ENCODE results near the gene PPT2.

Gene PPT2

DNA sequence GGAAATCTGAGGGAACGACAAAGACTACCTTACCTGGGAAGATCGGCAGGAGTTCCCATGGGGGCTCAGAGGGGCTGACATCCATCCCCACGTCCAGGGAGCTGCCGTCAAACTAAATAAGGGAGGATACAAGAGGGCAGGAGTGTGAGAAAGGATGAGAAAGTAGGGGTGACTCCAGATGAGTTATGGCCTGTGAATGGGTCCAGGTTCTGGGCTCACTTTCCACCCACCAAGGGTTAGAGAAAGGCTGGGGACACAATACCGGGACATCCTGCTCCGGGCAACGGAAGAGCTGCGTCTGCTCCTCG, 26.6 kb upstream of the PPT2 start:
- H3K9me3 ChIP-seq (ENCODE audit: control insufficient read depth in 2 of 2, low read length in 2 of 2), result no peaks in the 10 kb centered on the region
- peak overlapping the region; percentile 97 to 100 for H3K4me3 ChIP-seq (ENCODE audit: low read length in 2 of 2)
- H3K27ac ChIP-seq (ENCODE audit: low read length), result peak overlapping the region; percentile 78
- peak overlapping the region; percentile 82 to 95 for H3K9ac ChIP-seq (ENCODE audit: low read length in 2 of 2)
- peaks cover 11 to 17% of the 10 kb centered on the region in 2 donors for H3K36me3 ChIP-seq (ENCODE audit: control insufficient read depth in 2 of 2, insufficient read depth in 2 of 2, low read length in 2 of 2)
- H3K27me3 ChIP-seq (ENCODE audit: control insufficient read depth in 1 of 2, insufficient read depth in 2 of 2, low read length in 2 of 2), result no peaks in the 10 kb centered on the region
- peaks cover 32% of the 10 kb centered on the region for H3K4me1 ChIP-seq (ENCODE audit: control insufficient read depth, insufficient read depth, low read length)

GRCh38 chr6:32127717-32128592, 26.0 kb upstream of the PPT2 start, which contains the start of gene ATF6B:
TSS of gene ATF6B (minus strand) at chr6:32128246. CDS start at chr6:32128207, 39 bp downstream.
- Histone ChIP-seq H3K4me1 (ENCODE audit: control insufficient read depth, insufficient read depth, low read length) (peaks cover 32% of the 10 kb centered on the region), H3K36me3 (ENCODE audit: control insufficient read depth in 2 of 2, insufficient read depth in 2 of 2, low read length in 2 of 2) (peaks cover 11 to 17% of the 10 kb centered on the region in 2 donors), H3K27ac (ENCODE audit: low read length) (peak within 1 kb of the TSS; percentile 92)

DNA sequence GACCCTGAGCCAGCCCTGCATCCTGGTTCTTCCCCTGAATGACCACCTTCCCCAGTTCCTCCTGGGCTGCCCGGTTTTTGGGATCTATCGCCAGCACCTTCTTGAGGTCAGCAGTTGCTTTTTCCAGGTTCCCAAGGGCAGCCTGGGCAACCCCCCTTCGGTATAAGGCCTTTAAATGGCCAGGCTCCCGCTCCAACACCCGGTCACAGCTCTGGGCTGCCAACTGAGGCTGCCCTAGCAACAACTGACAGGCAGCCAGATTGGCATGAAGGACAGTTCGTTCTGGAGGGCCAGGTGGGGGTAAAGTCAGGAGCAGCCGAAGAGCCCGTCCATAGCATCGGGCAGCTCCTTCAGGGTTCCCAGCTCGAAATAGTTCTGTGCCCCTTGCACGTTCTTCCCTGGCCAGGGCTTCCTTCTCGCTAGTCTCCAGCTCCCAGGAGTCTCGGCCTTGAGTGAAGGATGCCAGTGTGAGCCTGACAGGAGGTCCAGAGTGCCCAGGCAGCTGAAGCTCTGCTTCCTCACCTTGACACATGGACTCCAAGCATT, 25.1 kb upstream of the PPT2 start:
- Histone ChIP-seq H3K9ac (ENCODE audit: low read length in 2 of 2) (peak overlapping the region; percentile 21), H3K4me1 (ENCODE audit: control insufficient read depth, insufficient read depth, low read length) (peaks cover 32% of the 10 kb centered on the region), H3K36me3 (ENCODE audit: control insufficient read depth in 2 of 2, insufficient read depth in 2 of 2, low read length in 2 of 2) (peaks cover 11 to 14% of the 10 kb centered on the region in 2 donors), H3K27me3 (ENCODE audit: control insufficient read depth in 1 of 2, insufficient read depth in 2 of 2, low read length in 2 of 2) (no peaks in the 10 kb centered on the region), H3K9me3 (ENCODE audit: control insufficient read depth in 2 of 2, low read length in 2 of 2) (no peaks in the 10 kb centered on the region), H3K4me3 (ENCODE audit: low read length in 2 of 2) (peak overlapping the region; percentile 70 to 80), H3K27ac (ENCODE audit: low read length) (peak overlapping the region; percentile 92)

More at GRCh38 chr6:32127717-32128592, 26.0 kb upstream of the PPT2 start, which contains the start of gene ATF6B:
- H3K4me3 ChIP-seq (ENCODE audit: low read length in 2 of 2), result peak within 1 kb of the TSS; percentile 97 to 100
- H3K9me3 ChIP-seq (ENCODE audit: control insufficient read depth in 2 of 2, low read length in 2 of 2), result no peaks in the 10 kb centered on the region
- H3K27me3 ChIP-seq (ENCODE audit: control insufficient read depth in 1 of 2, insufficient read depth in 2 of 2, low read length in 2 of 2), result no peaks in the 10 kb centered on the region
- peak within 1 kb of the TSS; percentile 82 to 95 for H3K9ac ChIP-seq (ENCODE audit: low read length in 2 of 2)

DNA sequence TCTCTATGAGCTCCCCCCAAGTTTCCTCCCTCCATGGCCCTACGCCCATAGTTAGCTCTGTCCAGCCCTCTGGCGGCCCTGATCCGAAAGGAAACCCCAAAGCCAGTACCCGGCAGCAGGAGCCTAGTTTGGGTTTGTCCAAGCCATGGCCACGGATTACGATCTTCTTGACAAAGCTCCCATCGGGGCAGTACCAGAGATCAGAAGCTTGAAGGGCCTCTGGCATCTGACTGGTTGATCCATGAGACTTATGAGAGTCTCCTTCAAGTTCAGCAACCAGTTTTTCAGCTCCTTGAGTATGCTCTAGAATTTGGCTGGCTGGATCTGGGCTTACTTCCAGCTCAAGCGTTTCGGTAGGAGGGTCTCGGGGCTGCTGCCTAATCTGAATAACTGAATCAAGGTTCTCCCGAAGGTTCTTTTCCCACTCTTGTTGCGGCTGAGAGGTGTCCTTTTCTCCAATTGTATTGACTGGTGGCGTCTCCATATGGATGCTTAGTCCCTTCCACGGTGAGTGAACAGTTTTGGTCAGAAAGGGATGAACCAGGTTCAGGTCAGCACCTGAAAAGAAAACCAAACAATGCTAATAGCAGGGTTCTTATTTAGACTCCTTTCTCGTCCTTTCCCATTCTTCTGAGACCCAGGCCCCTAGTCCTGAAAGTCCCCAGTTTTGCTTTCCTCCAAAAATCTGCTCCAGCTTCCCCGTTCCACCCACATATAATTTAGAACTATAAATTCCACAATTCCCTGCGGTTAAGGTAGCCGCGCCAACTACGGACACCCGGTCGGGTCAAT, 24.4 kb upstream of the PPT2 start:
- peaks cover 29% of the 10 kb centered on the region for H3K4me1 ChIP-seq (ENCODE audit: control insufficient read depth, insufficient read depth, low read length)
- H3K27ac ChIP-seq (ENCODE audit: low read length), result peak overlapping the region; percentile 92
- H3K27me3 ChIP-seq (ENCODE audit: control insufficient read depth in 1 of 2, insufficient read depth in 2 of 2, low read length in 2 of 2), result no peaks in the 10 kb centered on the region
- peaks cover 10 to 11% of the 10 kb centered on the region in 2 donors for H3K36me3 ChIP-seq (ENCODE audit: control insufficient read depth in 2 of 2, insufficient read depth in 2 of 2, low read length in 2 of 2)
- H3K9ac ChIP-seq (ENCODE audit: low read length in 2 of 2), result peak overlapping the region; percentile 61 to 71
- peak overlapping the region; percentile 70 to 80 for H3K4me3 ChIP-seq (ENCODE audit: low read length in 2 of 2)
- H3K9me3 ChIP-seq (ENCODE audit: control insufficient read depth in 2 of 2, low read length in 2 of 2), result no peaks in the 10 kb centered on the region

- H3K36me3 ChIP-seq (ENCODE audit: control insufficient read depth in 2 of 2, insufficient read depth in 2 of 2, low read length in 2 of 2), result peaks cover 2 to 3% of the 10 kb centered on the region in 2 donors
- no peaks in the 10 kb centered on the region for H3K27me3 ChIP-seq (ENCODE audit: control insufficient read depth in 1 of 2, insufficient read depth in 2 of 2, low read length in 2 of 2)
- H3K27ac ChIP-seq (ENCODE audit: low read length), result no peak overlapping the region
Measured at GRCh38 chr6:32131439-32131948, 22.4 kb upstream of the PPT2 start.

GRCh38 chr6:32132110-32132509, 21.8 kb upstream of the PPT2 start:
- Histone ChIP-seq H3K9ac (ENCODE audit: low read length in 2 of 2) (no peak overlapping the region), H3K27me3 (ENCODE audit: control insufficient read depth in 1 of 2, insufficient read depth in 2 of 2, low read length in 2 of 2) (no peaks in the 10 kb centered on the region), H3K27ac (ENCODE audit: low read length) (no peak overlapping the region), H3K36me3 (ENCODE audit: control insufficient read depth in 2 of 2, insufficient read depth in 2 of 2, low read length in 2 of 2) (no peaks in the 10 kb centered on the region), H3K4me1 (ENCODE audit: control insufficient read depth, insufficient read depth, low read length) (peaks cover 22% of the 10 kb centered on the region), H3K4me3 (ENCODE audit: low read length in 2 of 2) (no peak overlapping the region), H3K9me3 (ENCODE audit: control insufficient read depth in 2 of 2, low read length in 2 of 2) (no peaks in the 10 kb centered on the region)

More at GRCh38 chr6:32131439-32131948, 22.4 kb upstream of the PPT2 start:
- Histone ChIP-seq H3K4me3 (ENCODE audit: low read length in 2 of 2) (no peak overlapping the region), H3K9me3 (ENCODE audit: control insufficient read depth in 2 of 2, low read length in 2 of 2) (no peaks in the 10 kb centered on the region), H3K9ac (ENCODE audit: low read length in 2 of 2) (no peak overlapping the region), H3K4me1 (ENCODE audit: control insufficient read depth, insufficient read depth, low read length) (peaks cover 27% of the 10 kb centered on the region)

DNA sequence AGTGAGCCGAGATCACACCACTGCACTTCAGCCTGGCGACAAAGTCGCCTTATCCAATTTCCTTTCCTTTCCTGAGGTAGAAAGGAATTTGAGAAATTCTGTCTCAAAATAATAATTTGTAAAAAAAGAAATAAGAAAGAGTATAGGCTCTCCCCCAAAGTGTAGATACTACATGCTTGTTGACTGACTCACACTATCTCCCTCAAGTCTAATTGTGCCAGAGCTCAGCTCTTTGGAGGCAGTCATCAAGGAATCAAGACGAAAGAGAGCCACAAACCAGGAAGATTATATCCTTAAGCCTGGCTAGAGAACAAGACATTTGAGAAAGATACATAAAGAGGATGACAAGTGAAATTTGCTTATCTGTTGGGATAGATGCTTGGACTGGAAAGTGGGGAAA, 20.2 kb upstream of the PPT2 start:
- H3K36me3 ChIP-seq (ENCODE audit: control insufficient read depth in 2 of 2, insufficient read depth in 2 of 2, low read length in 2 of 2), result no peaks in the 10 kb centered on the region
- no peak overlapping the region for H3K27ac ChIP-seq (ENCODE audit: low read length)
- no peak overlapping the region for H3K9ac ChIP-seq (ENCODE audit: low read length in 2 of 2)
- H3K4me3 ChIP-seq (ENCODE audit: low read length in 2 of 2), result no peak overlapping the region
- peaks cover 9% of the 10 kb centered on the region for H3K4me1 ChIP-seq (ENCODE audit: control insufficient read depth, insufficient read depth, low read length)
- no peaks in the 10 kb centered on the region for H3K9me3 ChIP-seq (ENCODE audit: control insufficient read depth in 2 of 2, low read length in 2 of 2)
- H3K27me3 ChIP-seq (ENCODE audit: control insufficient read depth in 1 of 2, insufficient read depth in 2 of 2, low read length in 2 of 2), result no peaks in the 10 kb centered on the region

DNA sequence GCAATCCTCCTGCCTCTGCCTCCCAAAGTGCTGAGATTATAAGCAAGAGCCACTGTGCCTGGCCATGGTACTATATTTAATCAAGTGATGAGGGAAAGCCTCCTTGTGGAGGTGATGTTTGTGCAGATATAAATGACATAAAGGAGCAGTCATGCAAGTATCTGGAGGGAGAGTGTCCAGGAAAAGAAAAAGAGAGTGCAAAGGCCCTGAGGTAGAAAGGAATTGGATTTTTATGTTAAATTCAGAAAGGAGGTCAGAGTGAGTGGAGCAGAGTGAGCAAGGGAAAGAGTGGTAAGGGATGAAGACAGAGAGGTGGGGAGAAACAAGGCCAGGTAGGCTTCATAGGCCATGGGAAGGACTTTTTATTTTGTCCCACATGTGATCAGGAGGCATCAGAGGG, 16.5 kb upstream of the PPT2 start:
- Histone ChIP-seq H3K36me3 (ENCODE audit: control insufficient read depth in 2 of 2, insufficient read depth in 2 of 2, low read length in 2 of 2) (no peaks in the 10 kb centered on the region), H3K9me3 (ENCODE audit: control insufficient read depth in 2 of 2, low read length in 2 of 2) (no peaks in the 10 kb centered on the region), H3K27me3 (ENCODE audit: control insufficient read depth in 1 of 2, insufficient read depth in 2 of 2, low read length in 2 of 2) (no peaks in the 10 kb centered on the region), H3K4me3 (ENCODE audit: low read length in 2 of 2) (no peak overlapping the region), H3K27ac (ENCODE audit: low read length) (no peak overlapping the region), H3K4me1 (ENCODE audit: control insufficient read depth, insufficient read depth, low read length) (no peaks in the 10 kb centered on the region), H3K9ac (ENCODE audit: low read length in 2 of 2) (no peak overlapping the region)

DNA sequence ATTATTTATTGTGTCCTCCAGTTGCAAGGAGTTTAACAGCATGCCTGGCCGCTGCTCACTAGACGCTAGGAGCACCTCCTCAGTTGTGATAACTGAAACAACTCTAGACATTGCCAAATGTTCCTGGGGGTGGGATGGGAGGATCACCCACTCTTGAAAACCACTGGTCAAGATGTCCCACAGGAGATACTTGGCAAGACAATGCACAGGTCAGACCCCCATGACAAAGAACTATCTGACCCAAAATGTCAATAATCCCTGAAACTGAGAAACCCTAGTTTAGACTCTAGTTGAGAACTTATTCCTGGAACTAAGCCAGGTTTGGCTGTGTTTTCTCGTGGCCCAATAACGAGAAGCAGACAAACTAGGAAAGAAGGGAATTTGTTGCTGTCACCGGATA, 14.4 kb upstream of the PPT2 start:
- H3K4me1 ChIP-seq (ENCODE audit: control insufficient read depth, insufficient read depth, low read length), result no peaks in the 10 kb centered on the region
- H3K4me3 ChIP-seq (ENCODE audit: low read length in 2 of 2), result no peak overlapping the region
- no peaks in the 10 kb centered on the region for H3K36me3 ChIP-seq (ENCODE audit: control insufficient read depth in 2 of 2, insufficient read depth in 2 of 2, low read length in 2 of 2)
- H3K27me3 ChIP-seq (ENCODE audit: control insufficient read depth in 1 of 2, insufficient read depth in 2 of 2, low read length in 2 of 2), result no peaks in the 10 kb centered on the region
- H3K9ac ChIP-seq (ENCODE audit: low read length in 2 of 2), result no peak overlapping the region
- no peak overlapping the region for H3K27ac ChIP-seq (ENCODE audit: low read length)
- H3K9me3 ChIP-seq (ENCODE audit: control insufficient read depth in 2 of 2, low read length in 2 of 2), result no peaks in the 10 kb centered on the region

DNA sequence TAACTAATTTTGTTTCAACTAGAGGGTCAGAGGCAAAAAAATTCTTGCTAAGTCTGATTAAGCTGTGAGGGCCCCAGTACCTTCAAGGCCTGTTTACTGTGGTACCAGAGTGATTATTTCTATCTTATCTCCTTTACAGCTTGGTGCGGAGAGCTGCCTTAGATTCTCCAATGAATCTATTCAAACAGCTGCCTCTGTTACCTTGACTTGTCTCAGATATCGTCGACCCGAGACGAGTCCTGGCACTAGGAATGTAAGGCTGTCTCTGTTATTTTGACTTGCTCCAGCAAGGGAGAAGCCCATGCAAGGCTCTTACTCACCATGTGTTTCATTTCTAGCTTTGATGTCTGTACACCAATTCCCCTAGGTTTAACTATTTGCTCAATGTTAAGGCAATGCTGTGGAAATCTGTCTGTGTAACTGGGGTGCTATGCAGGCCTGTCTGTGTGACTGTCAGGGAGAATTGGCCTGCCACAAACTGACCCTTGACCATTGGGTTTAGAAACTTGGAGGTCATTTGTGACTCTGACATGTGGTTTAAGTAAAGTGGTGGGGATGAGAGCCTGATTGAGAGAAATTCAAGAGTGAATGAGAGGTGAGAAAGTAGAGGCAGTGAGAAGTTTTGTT, 13.4 kb upstream of the PPT2 start:
- Histone ChIP-seq H3K27ac (ENCODE audit: low read length) (no peak overlapping the region), H3K9ac (ENCODE audit: low read length in 2 of 2) (no peak overlapping the region), H3K4me3 (ENCODE audit: low read length in 2 of 2) (no peak overlapping the region), H3K36me3 (ENCODE audit: control insufficient read depth in 2 of 2, insufficient read depth in 2 of 2, low read length in 2 of 2) (no peaks in the 10 kb centered on the region), H3K27me3 (ENCODE audit: control insufficient read depth in 1 of 2, insufficient read depth in 2 of 2, low read length in 2 of 2) (no peaks in the 10 kb centered on the region), H3K4me1 (ENCODE audit: control insufficient read depth, insufficient read depth, low read length) (no peaks in the 10 kb centered on the region), H3K9me3 (ENCODE audit: control insufficient read depth in 2 of 2, low read length in 2 of 2) (no peaks in the 10 kb centered on the region)
